H1 (cell line): ENCODE results near the gene NEUROD1. TPM values are rescaled to one million over a fixed set of nuclear protein-coding genes. Genes with fewer than 3 reads are reported as not detected.

ENCODE experiments used
- ATF3 ChIP-seq: IDR thresholded peaks from 2 replicates; pipeline ENCODE4 v1.6.1; 2011; ENCODE audit warnings: low read depth, mild to moderate bottlenecking, low read length; ENCODE audit not compliant: insufficient read depth
- BCL11A ChIP-seq, 2 experiments: IDR thresholded peaks; one replicate each; pipeline ENCODE4 v1.6.1; 2011; ENCODE audit warnings: low read depth in 2 of 2, low read length in 2 of 2, mild to moderate bottlenecking in 2 of 2
- CHD7 ChIP-seq: fragments of 300-600 bp; sonication (generic); IDR thresholded peaks from 2 replicates; pipeline ENCODE4 v1.7.1; 2012; ENCODE audit warnings: low read length, moderate library complexity, mild to moderate bottlenecking, inconsistent platforms; ENCODE audit not compliant: insufficient replicate concordance
- GTF2F1 ChIP-seq: IDR thresholded peaks from 2 replicates; pipeline ENCODE4 v1.6.1; 2012; ENCODE audit warnings: low read depth, low read length, improper control_type of control experiment, borderline replicate concordance
- KDM1A ChIP-seq: fragments of 200-600, 300-600 bp; sonication (generic); IDR thresholded peaks from 2 replicates; pipeline ENCODE4 v1.7.1; 2016; ENCODE audit warnings: mild to moderate bottlenecking, low read length, borderline replicate concordance
- POU5F1 ChIP-seq: IDR thresholded peaks from 2 replicates; pipeline ENCODE4 v1.6.1; 2011; ENCODE audit warnings: low read depth, mild to moderate bottlenecking, low read length, moderate library complexity
- polyA plus RNA-seq, 7 experiments: library from polyadenylated mRNA; depleted of rRNA in 3 of 7; stranded (reverse) in 5 of 7; unstranded in 2 of 7; fragments of >200 nt in 5 of 7; fragments of 200-250 nt in 2 of 7; gene quantifications; 1 replicate in 5 of 7; 2 replicates in 1 of 7; 4 replicates in 1 of 7; pipeline versions ENCODE4 v1.2.1 to v1.2.3, GENCODE V29; 2011 to 2013; ENCODE audit warnings: missing spikeins in 2 of 7, mixed read lengths in 2 of 7
- total RNA-seq: library from RNA; stranded (reverse); fragmentation: NEBNext Ultra II Directional; extraction: Animal tissue kit (Norgen Biotek cat#: 25700); gene quantifications from 2 replicates; pipeline ENCODE4 v1.2.1, GENCODE V29; 2021
- TF ChIP-seq, protein P1 (sequence below): IDR thresholded peaks from 2 replicates; pipeline ENCODE4 v1.6.1; 2012; ENCODE audit warnings: inconsistent platforms

The NEUROD1 gene
- total and polyA plus RNA-seq, 2 of the 8 experiments (the other 6 are each of a cell fraction or from before 2014, with no cell fraction given) = 0.08 TPM; not detected in 1

- no peak for TF ChIP-seq CHD7
- TF ChIP-seq ATF3 = no peak
- TF ChIP-seq BCL11A (IDR thresholded peaks at IDR 0.05; ENCODE audit: low read depth in 2 of 2, low read length in 2 of 2) = no peak
- TF ChIP-seq KDM1A = no peak
- TF ChIP-seq, protein P1, sequence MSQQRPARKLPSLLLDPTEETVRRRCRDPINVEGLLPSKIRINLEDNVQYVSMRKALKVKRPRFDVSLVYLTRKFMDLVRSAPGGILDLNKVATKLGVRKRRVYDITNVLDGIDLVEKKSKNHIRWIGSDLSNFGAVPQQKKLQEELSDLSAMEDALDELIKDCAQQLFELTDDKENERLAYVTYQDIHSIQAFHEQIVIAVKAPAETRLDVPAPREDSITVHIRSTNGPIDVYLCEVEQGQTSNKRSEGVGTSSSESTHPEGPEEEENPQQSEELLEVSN = no peak
- no peak for TF ChIP-seq POU5F1
- no peak for TF ChIP-seq GTF2F1
Measured at GRCh38 chr2:181670632-181671031, 9.7 kb downstream of the NEUROD1 start (continued).
